NCI-H82 treated with DMSO at 0.1 percent for 48 hours (cell line): ENCODE results near the gene CADM1.

Experiments
- DNase-seq: peaks from one replicate; lab custom pipeline; 2025; ENCODE audit not compliant: unreplicated experiment; lab: John Stamatoyannopoulos, UW

CADM1 gene

DNA sequence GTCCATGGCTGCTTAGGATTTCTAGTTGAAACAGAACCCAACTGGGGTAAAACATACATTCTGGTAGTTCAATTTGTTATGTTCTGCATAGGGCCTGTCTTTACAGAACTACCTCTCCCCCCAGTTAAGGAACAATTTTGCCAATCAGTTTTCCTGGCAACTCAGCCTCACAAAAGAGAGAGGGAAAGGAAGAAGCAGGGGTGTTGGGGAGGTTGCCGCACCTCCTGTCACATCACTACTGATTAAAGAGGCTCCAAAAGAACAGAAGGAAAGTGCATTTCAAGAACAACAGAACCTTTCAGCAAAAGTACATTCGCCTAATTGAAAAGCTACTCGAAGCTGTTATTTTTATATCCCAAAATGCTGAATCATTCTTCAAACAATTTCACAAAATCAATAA, 217.6 kb downstream of the CADM1 start:
- DNase-seq = no peak

DNA sequence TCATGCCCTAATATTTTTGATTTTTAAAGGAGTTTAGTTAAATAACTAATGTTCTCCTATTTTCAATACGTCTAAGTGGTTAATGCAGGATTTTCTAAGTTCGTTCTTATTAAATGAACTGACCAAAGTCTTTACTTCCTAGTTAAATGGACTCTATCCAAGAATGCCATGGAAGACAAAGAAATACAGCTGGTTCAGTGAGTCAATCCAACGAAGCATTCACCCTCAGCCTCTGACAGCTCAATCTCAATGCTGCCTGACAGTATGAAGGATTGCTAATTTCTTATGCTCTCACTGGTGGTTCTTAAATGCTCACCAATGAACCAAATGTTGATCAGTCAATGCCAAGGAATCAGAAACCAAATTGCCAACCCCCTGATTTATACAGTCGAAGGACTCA, 219.4 kb downstream of the CADM1 start:
- DNase-seq = no peak

DNA sequence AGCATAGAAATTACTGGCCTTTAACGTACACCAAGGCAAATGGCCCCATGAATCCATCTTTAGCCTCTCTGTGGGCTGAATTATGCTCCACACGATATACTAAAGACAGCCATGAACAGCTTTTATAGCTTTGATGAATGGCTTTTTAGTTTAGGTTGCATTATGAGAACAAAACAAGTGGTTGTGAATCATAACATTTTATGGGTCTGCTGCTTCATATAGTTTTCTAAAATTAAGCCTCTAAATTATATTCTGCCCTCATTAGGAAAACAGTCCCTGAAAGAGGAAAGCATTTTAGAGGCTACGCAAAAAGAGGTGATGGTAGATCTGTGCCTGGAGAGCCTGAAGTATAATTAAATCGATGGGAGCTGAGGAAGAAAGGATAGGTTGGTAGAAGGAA, 221.3 kb downstream of the CADM1 start:
- no peak for DNase-seq

DNA sequence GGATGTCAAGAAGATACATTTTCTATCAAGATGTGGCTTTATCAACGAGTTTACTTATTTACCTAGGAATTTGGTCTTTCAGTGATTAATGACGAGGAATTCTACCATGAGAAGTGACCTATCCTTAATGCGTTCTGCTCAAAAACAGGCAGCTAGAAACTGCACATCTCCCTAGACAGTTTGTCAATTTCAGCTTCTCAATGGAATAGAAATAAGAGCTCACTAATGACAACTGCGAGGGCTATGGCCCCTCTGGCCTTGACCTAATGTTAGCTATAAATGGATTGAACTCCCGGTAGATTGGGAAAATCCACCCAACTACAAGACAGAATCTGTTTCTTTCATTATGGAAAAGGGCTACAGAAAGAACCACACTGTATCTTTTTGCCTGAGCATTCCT, 223.4 kb downstream of the CADM1 start:
- no peak for DNase-seq

- peak; percentile 65 for DNase-seq
These were observed 224.1 kb downstream of the CADM1 start for GRCh38 chr11:115279813-115280761.

DNA sequence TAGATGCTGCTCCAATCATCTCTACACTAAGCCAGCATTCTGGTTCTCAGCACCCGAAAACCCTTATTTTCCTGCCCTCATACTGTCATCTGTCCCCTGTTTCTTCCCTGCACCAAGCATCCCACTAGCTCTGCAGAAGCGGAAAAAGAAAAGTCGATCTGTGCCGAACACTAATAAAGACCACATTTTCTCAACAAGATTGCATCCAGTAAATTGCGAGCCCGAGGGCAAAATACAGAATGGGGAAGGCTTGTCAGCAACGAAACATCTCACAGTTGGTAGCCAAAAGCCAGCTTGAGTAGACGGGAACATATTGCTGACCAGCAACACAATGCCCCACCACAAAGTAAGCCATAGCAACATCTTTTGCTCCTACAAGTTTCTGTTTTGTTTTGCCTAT, 227.4 kb downstream of the CADM1 start:
- no peak for DNase-seq

GRCh38 chr11:115276191-115276590, 228.0 kb downstream of the CADM1 start:
- peak; percentile 25 for DNase-seq

DNA sequence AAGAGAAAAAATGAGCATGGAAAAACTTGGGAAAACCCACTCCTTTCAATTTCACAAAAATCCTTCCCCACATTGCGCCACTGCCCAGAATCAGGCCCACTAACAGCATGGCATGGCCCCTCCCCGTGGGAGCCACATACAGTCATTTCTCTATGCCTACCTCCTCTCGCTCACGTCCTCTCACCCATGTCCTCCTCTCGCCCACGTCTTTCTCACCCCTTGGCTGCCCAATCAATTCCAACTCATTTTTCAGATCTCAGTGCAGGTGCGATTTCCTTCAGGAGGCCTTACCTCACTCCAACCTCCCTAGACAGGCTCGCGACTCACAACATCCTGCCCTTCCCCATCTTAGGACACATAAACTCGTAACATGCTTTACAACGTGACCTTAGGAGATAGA, 229.2 kb downstream of the CADM1 start:
- no peak for DNase-seq

GRCh38 chr11:115272925-115273324, 231.3 kb downstream of the CADM1 start:
- DNase-seq = no peak

- DNase-seq = no peak
These were observed 232.6 kb downstream of the CADM1 start for GRCh38 chr11:115271643-115272042.

DNA sequence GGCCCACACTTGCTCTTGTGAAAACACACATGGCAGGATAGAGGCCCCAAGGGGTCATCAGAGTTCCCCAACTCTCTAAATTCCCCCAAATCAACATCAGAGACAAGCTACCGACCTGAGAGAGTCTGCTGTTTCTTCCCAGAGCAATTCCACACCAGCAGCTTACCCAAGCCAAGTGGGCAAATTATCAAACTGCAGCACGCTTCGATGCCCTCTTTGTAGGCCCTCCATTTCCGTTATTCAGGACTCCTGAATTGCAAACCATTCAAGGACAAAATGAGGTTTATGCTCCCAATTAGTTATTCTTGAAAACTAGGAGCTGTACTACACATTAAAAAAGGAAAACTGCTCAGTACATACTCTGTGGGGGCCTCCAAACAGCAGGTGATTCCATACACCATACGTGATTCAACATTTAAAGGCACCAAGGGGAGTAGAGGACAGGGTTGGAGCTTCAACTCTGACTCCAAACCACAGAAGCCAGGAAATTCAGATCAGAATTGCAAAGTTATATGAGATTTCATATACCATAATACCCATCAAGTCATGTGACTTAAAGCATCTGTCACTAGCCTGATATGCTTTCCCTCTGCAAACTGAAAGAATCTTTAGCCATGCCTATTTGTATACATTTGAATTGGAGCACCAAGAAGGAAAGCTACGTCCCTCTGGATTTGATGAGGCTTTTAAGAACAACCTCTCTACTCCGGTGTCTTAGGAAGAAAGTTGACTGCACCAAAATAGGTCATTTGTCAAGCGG, 234.8 kb downstream of the CADM1 start:
- DNase-seq = no peak

GRCh38 chr11:115267871-115268270, 236.3 kb downstream of the CADM1 start:
- DNase-seq = no peak

DNA sequence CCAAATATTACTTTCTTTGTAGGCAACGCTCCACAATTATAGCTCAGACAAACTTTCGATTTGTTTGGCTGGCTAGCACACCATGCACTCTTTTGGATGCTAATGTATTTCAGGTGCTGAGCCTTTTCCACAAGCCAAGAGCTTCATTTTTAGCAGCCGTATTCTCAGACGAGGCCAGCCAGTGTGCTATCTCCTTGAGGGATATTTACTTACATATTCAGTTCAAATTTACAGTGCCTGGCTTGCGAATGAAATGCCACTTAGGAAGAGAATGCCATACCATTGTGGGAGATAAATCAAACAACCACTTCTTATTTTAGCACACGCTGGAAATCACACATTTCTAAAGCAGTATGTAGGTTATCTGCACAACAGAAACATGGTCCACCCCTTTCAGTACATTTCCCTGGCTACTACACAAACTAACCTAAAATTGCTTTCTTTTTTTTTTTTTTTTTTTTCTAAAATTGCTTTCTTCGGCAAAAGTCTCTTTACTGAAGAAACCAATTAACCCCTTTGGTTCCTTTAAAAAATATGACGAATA, 236.9 kb downstream of the CADM1 start:
- no peak for DNase-seq

- DNase-seq = no peak
These were observed 238.1 kb downstream of the CADM1 start for GRCh38 chr11:115266066-115266639.

- DNase-seq = no peak
These were observed 240.2 kb downstream of the CADM1 start for GRCh38 chr11:115263799-115264656.

DNA sequence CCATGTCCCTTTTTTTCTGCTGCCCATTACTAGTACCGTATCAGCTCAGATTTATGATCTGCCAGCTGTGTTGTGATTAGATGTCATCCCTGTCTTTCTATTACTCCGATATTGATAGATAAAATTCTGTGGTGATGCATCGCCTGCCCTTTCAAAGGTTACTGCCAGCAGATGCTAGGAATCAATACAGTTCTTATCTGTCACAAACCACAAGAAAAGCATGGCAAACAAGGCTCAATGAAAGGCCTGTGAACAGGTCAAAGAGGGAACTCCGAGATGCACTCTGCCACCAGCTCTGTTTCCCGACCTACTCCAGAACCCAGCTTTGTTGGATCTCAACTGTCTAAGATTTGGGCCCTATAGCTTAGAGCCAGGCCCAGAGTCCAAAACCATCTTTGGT, 246.0 kb downstream of the CADM1 start:
- DNase-seq = no peak

- no peak for DNase-seq
These were observed 246.5 kb downstream of the CADM1 start for GRCh38 chr11:115257678-115258077.

DNA sequence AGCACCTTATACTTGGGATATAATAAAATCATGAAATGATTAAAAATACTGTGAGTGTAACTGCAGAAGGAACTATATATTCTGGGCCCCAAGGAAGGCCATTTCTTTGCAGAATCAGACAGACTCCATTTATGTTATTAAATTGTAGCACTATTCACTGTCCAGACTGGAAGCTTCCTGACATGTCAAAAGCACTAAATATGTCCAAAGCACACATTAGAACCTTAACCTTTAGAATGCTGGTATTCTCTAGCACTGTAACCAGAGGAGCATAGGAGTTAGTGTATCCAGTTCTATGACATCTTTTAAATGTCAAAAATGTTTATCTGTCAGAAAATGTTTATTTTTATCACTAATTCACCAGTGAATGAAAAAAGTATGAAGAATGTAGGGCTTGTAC, 246.9 kb downstream of the CADM1 start:
- DNase-seq = no peak

GRCh38 chr11:115256397-115257197, 247.6 kb downstream of the CADM1 start:
- DNase-seq = no peak
